Activated T-cell treated with anti-CD3 and anti-CD28 coated beads for 24 hours (primary cell): ENCODE results near the gene ARMC9.
"Not testable (repeated sequence)": the region's sequence is repeated elsewhere in the genome, so short reads cannot be mapped to it uniquely, and the experiment has no call there.

Experiments used
- DNase-seq: peaks from one replicate; pipeline ENCODE4 v3.0.0-alpha.2; 2020; ENCODE audit warnings: low read depth

Gene ARMC9

GRCh38 chr2:231343988-231344387, 145.6 kb downstream of the ARMC9 start:
- DNase-seq, result no peak

- DNase-seq, result no peak
Measured at GRCh38 chr2:231344851-231345250, 146.4 kb downstream of the ARMC9 start.

GRCh38 chr2:231347081-231347480, 148.7 kb downstream of the ARMC9 start:
- no peak for DNase-seq

- no peak for DNase-seq
Measured at GRCh38 chr2:231347638-231348037, 149.2 kb downstream of the ARMC9 start.

GRCh38 chr2:231348173-231348572, 149.7 kb downstream of the ARMC9 start:
- DNase-seq, result no peak

- no peak for DNase-seq
Measured at GRCh38 chr2:231348704-231349373, 150.4 kb downstream of the ARMC9 start.

GRCh38 chr2:231349374-231349735, 150.9 kb downstream of the ARMC9 start:
- DNase-seq, result not testable (repeated sequence)

GRCh38 chr2:231351648-231352047, 153.2 kb downstream of the ARMC9 start:
- DNase-seq, result no peak

- DNase-seq, result no peak
Measured at GRCh38 chr2:231353469-231353868, 155.0 kb downstream of the ARMC9 start.

GRCh38 chr2:231355508-231356465, 157.4 kb downstream of the ARMC9 start:
- no peak for DNase-seq

GRCh38 chr2:231356466-231356844, 158.0 kb downstream of the ARMC9 start:
- DNase-seq, result no peak

- no peak for DNase-seq
Measured at GRCh38 chr2:231357048-231357447, 158.6 kb downstream of the ARMC9 start.

GRCh38 chr2:231357931-231358330, 159.5 kb downstream of the ARMC9 start:
- DNase-seq, result no peak

- DNase-seq, result no peak
Measured at GRCh38 chr2:231359441-231359840, 161.0 kb downstream of the ARMC9 start.

- DNase-seq, result no peak
Measured at GRCh38 chr2:231359948-231360347, 161.5 kb downstream of the ARMC9 start.

GRCh38 chr2:231360401-231360800, 162.0 kb downstream of the ARMC9 start:
- no peak for DNase-seq

GRCh38 chr2:231360881-231361371, 162.5 kb downstream of the ARMC9 start:
- no peak for DNase-seq

- DNase-seq, result no peak
Measured at GRCh38 chr2:231361701-231362554, 163.5 kb downstream of the ARMC9 start.

GRCh38 chr2:231362555-231363184, 164.2 kb downstream of the ARMC9 start:
- no peak for DNase-seq

GRCh38 chr2:231364061-231364460, 165.6 kb downstream of the ARMC9 start:
- no peak for DNase-seq

GRCh38 chr2:231364961-231365810, 166.8 kb downstream of the ARMC9 start:
- no peak for DNase-seq
